HepG2 (cell line): Measurements from ENCODE around the gene TCEANC2. TPM values are rescaled to one million over a fixed set of nuclear protein-coding genes. Genes with fewer than 3 reads are reported as not detected.

ENCODE experiments used
- CREM ChIP-seq, 2 experiments: sonication (generic) in 1 of 2; formaldehyde crosslinking in 1 of 2; IDR thresholded peaks; 2 replicates each; pipeline versions ENCODE4 v1.4.0 to v1.6.1; 2016 to 2020; ENCODE audit warnings: antibody characterized with exemption in 1 of 2, mild to moderate bottlenecking in 1 of 2, missing genetic modification reagents in 1 of 2
- DMAP1 ChIP-seq: IDR thresholded peaks from 2 replicates; pipeline ENCODE4 v1.6.1; 2016
- GFI1 ChIP-seq: sonication (generic); formaldehyde crosslinking; IDR thresholded peaks from 2 replicates; pipeline ENCODE4 v1.5.0; 2020; ENCODE audit warnings: missing genetic modification reagents, mild to moderate bottlenecking, borderline replicate concordance
- GPBP1L1 ChIP-seq: sonication (generic); formaldehyde crosslinking; IDR thresholded peaks from 2 replicates; pipeline ENCODE4 v1.5.0; 2020; ENCODE audit warnings: mild to moderate bottlenecking, missing genetic modification reagents
- ISL2 ChIP-seq: sonication (generic); formaldehyde crosslinking; IDR thresholded peaks from 2 replicates; pipeline ENCODE4 v1.5.0; 2020; ENCODE audit warnings: missing genetic modification reagents
- KLF6 ChIP-seq: IDR thresholded peaks from 2 replicates; pipeline ENCODE4 v1.8.0; 2016; ENCODE audit warnings: missing biosample characterization, missing genetic modification reagents
- NR2C2 ChIP-seq: sonication (generic); formaldehyde crosslinking; IDR thresholded peaks from 2 replicates; pipeline ENCODE4 v1.4.0; 2020; ENCODE audit warnings: missing genetic modification reagents, mild to moderate bottlenecking, moderate library complexity, borderline replicate concordance
- NR2F6 ChIP-seq, 2 experiments: IDR thresholded peaks; 2 replicates each; pipeline ENCODE4 v1.6.1; 2016; ENCODE audit warnings: antibody characterized with exemption in 1 of 2, mild to moderate bottlenecking in 1 of 2
- PITX1 ChIP-seq: sonication (generic); formaldehyde crosslinking; IDR thresholded peaks from 2 replicates; pipeline ENCODE4 v1.5.1; 2020; ENCODE audit warnings: mild to moderate bottlenecking, missing genetic modification reagents
- POLR2AphosphoS5 ChIP-seq: IDR thresholded peaks from 2 replicates; pipeline ENCODE4 v1.6.1; 2012; ENCODE audit warnings: low read depth, low read length
- RARA ChIP-seq: IDR thresholded peaks from 2 replicates; pipeline ENCODE4 v1.6.1; 2016; ENCODE audit warnings: missing genetic modification reagents, missing compliant biosample characterization
- RBM39 ChIP-seq: fragments of 200-400 bp; formaldehyde crosslinking; IDR thresholded peaks from one replicate; pipeline ENCODE4 v1.6.1; 2018; ENCODE audit warnings: antibody characterized with exemption, mild to moderate bottlenecking, low read depth, low read length; ENCODE audit not compliant: poor library complexity, severe bottlenecking
- RXRA ChIP-seq: sonication (generic); formaldehyde crosslinking; IDR thresholded peaks from 2 replicates; pipeline ENCODE4 v1.5.1; 2020; ENCODE audit warnings: missing genetic modification reagents
- SIX1 ChIP-seq: sonication (generic); formaldehyde crosslinking; IDR thresholded peaks from 2 replicates; pipeline ENCODE4 v1.4.0; 2020; ENCODE audit warnings: missing genetic modification reagents, borderline replicate concordance
- ZNF430 ChIP-seq: sonication (generic); formaldehyde crosslinking; IDR thresholded peaks from 2 replicates; pipeline ENCODE4 v1.9.0; 2021; ENCODE audit warnings: mild to moderate bottlenecking, missing genetic modification reagents
- ZNF619 ChIP-seq: sonication (generic); formaldehyde crosslinking; IDR thresholded peaks from 2 replicates; pipeline ENCODE4 v1.4.0; 2020; ENCODE audit warnings: mild to moderate bottlenecking, missing genetic modification reagents
- polyA plus RNA-seq, 8 experiments: library from polyadenylated mRNA; depleted of rRNA in 3 of 8; stranded (reverse) in 7 of 8; unstranded in 1 of 8; fragments of >200 nt; fragmentation: Illumina TruSeq in 4 of 8; extraction: Trizol in 4 of 8; gene quantifications; 2 replicates each; pipeline versions ENCODE4 v1.2.1 to v1.2.3, GENCODE V29; 2011 to 2016; ENCODE audit warnings: low read depth in 4 of 8, missing spikeins in 1 of 8, mixed read lengths in 1 of 8; ENCODE audit not compliant: insufficient read depth in 1 of 8
- total RNA-seq, 5 experiments: library from RNA; depleted of rRNA; stranded (reverse); fragments of >200 nt; fragmentation: Illumina TruSeq; extraction: Trizol; gene quantifications; 2 replicates each; pipeline ENCODE4 v1.2.3, GENCODE V29; 2016; ENCODE audit warnings: low read depth in 1 of 5
- TF ChIP-seq, protein P1 (sequence below): IDR thresholded peaks from 2 replicates; pipeline ENCODE4 v1.6.1; 2016
- TF ChIP-seq, protein P2 (sequence below): sonication (generic); formaldehyde crosslinking; IDR thresholded peaks from 2 replicates; pipeline ENCODE4 v1.4.0; 2020; ENCODE audit warnings: missing genetic modification reagents
- TF ChIP-seq, protein P3 (sequence below): sonication (generic); formaldehyde crosslinking; IDR thresholded peaks from 2 replicates; pipeline ENCODE4 v1.4.0; 2020; ENCODE audit warnings: missing genetic modification reagents, mild to moderate bottlenecking, borderline replicate concordance
- TF ChIP-seq, protein P4 (sequence below): sonication (generic); formaldehyde crosslinking; IDR thresholded peaks from 2 replicates; pipeline ENCODE4 v1.4.0; 2020; ENCODE audit warnings: missing genetic modification reagents

Gene TCEANC2
- total and polyA plus RNA-seq, 2 of the 13 experiments (the other 11 are each of a cell fraction or from before 2014, with no cell fraction given): 3.8 to 5.0 TPM

GRCh38 chr1:54080598-54081049 is 27.2 kb downstream of the TCEANC2 start (continued):
- TF ChIP-seq RBM39 (no peak), GFI1 (CRISPR knock-in tag) (peak; percentile 53; the same call in 1 of the 2 replicates), RXRA (peak; percentile 43; the same call in 1 of the 2 replicates), PITX1 (CRISPR knock-in tag) (no peak), CREM (IDR thresholded peaks at IDR 0.05) (peak; percentile 51; the same call in 1 of the 2 replicates), CREM (CRISPR knock-in tag; IDR thresholded peaks at IDR 0.05) (no peak), ZNF619 (CRISPR knock-in tag) (no peak), KLF6 (CRISPR knock-in tag) (no peak), ZNF430 (CRISPR knock-in tag) (0 out of 2 replicates have a peak, but pooled peaks have one; percentile 38), ISL2 (CRISPR knock-in tag) (peak; percentile 73), RARA (peak; percentile 98), DMAP1 (CRISPR knock-in tag) (peak; percentile 33; the same call in 1 of the 2 replicates), SIX1 (CRISPR knock-in tag) (peak; percentile 42; the same call in 1 of the 2 replicates), NR2C2 (CRISPR knock-in tag) (peak; percentile 76; the same call in 1 of the 2 replicates), NR2F6 (IDR thresholded peaks at IDR 0.05) (peak; percentile 86), NR2F6 (CRISPR knock-in tag; IDR thresholded peaks at IDR 0.05) (peak; percentile 84), POLR2AphosphoS5 (no peak), GPBP1L1 (no peak)
- TF ChIP-seq, protein P1, sequence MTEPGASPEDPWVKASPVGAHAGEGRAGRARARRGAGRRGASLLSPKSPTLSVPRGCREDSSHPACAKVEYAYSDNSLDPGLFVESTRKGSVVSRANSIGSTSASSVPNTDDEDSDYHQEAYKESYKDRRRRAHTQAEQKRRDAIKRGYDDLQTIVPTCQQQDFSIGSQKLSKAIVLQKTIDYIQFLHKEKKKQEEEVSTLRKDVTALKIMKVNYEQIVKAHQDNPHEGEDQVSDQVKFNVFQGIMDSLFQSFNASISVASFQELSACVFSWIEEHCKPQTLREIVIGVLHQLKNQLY (CRISPR knock-in tag): peak; percentile 28; the same call in 1 of the 2 replicates
- TF ChIP-seq, protein P2, sequence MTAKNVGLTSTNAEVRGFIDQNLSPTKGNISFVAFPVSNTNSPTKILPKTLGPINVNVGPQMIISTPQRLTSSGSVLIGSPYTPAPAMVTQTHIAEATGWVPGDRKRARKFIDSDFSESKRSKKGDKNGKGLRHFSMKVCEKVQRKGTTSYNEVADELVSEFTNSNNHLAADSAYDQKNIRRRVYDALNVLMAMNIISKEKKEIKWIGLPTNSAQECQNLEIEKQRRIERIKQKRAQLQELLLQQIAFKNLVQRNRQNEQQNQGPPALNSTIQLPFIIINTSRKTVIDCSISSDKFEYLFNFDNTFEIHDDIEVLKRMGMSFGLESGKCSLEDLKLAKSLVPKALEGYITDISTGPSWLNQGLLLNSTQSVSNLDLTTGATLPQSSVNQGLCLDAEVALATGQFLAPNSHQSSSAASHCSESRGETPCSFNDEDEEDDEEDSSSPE (CRISPR knock-in tag): no peak
- TF ChIP-seq, protein P3, sequence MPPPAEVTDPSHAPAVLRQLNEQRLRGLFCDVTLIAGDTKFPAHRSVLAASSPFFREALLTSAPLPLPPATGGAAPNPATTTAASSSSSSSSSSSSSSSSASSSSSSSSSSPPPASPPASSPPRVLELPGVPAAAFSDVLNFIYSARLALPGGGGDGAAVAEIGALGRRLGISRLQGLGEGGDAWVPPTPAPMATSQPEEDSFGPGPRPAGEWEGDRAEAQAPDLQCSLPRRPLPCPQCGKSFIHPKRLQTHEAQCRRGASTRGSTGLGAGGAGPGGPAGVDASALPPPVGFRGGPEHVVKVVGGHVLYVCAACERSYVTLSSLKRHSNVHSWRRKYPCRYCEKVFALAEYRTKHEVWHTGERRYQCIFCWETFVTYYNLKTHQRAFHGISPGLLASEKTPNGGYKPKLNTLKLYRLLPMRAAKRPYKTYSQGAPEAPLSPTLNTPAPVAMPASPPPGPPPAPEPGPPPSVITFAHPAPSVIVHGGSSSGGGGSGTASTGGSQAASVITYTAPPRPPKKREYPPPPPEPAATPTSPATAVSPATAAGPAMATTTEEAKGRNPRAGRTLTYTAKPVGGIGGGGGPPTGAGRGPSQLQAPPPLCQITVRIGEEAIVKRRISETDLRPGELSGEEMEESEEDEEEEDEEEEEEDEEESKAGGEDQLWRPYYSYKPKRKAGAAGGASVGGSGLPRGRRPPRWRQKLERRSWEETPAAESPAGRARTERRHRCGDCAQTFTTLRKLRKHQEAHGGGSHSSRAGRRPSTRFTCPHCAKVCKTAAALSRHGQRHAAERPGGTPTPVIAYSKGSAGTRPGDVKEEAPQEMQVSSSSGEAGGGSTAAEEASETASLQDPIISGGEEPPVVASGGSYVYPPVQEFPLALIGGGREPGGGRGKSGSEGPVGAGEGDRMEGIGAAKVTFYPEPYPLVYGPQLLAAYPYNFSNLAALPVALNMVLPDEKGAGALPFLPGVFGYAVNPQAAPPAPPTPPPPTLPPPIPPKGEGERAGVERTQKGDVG: no peak
- TF ChIP-seq, protein P4, sequence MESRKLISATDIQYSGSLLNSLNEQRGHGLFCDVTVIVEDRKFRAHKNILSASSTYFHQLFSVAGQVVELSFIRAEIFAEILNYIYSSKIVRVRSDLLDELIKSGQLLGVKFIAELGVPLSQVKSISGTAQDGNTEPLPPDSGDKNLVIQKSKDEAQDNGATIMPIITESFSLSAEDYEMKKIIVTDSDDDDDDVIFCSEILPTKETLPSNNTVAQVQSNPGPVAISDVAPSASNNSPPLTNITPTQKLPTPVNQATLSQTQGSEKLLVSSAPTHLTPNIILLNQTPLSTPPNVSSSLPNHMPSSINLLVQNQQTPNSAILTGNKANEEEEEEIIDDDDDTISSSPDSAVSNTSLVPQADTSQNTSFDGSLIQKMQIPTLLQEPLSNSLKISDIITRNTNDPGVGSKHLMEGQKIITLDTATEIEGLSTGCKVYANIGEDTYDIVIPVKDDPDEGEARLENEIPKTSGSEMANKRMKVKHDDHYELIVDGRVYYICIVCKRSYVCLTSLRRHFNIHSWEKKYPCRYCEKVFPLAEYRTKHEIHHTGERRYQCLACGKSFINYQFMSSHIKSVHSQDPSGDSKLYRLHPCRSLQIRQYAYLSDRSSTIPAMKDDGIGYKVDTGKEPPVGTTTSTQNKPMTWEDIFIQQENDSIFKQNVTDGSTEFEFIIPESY (CRISPR knock-in tag): no peak
